Ectodermal cell (in vitro differentiated cells): ENCODE data around the gene NARF.
A peak's percentile ranks its signal among the peaks of the same experiment; 100 is the strongest.
"Not testable (repeated sequence)": the region's sequence is repeated elsewhere in the genome, so short reads cannot be mapped to it uniquely, and the experiment has no call there.

Experiments
- H3K27ac ChIP-seq: 2 replicates; pipeline ENCODE4 v1.7.0; 2013; ENCODE audit warnings: mild to moderate bottlenecking, low read depth, low read length; ENCODE audit not compliant: insufficient read depth, poor library complexity, severe bottlenecking
- H3K27me3 ChIP-seq: 2 replicates; pipeline ENCODE4 v1.7.0; 2013; ENCODE audit warnings: mild to moderate bottlenecking, low read length; ENCODE audit not compliant: insufficient read depth, control insufficient read depth, poor library complexity, severe bottlenecking
- H3K36me3 ChIP-seq: one replicate; pipeline ENCODE4 v1.7.0; 2013; ENCODE audit warnings: low read length; ENCODE audit not compliant: control insufficient read depth, insufficient read depth
- H3K4me1 ChIP-seq: one replicate; pipeline ENCODE4 v1.7.0; 2013; ENCODE audit warnings: low read length; ENCODE audit not compliant: control insufficient read depth, insufficient read depth
- H3K4me3 ChIP-seq: 2 replicates; pipeline ENCODE4 v1.7.0; 2013; ENCODE audit warnings: low read depth, low read length, control low read depth; ENCODE audit not compliant: insufficient read depth
- H3K9me3 ChIP-seq: 2 replicates; pipeline ENCODE4 v1.7.0; 2013; ENCODE audit warnings: mild to moderate bottlenecking, low read length, moderate library complexity; ENCODE audit not compliant: control insufficient read depth
- WGBS, 2 experiments: methylation state at CpG; one replicate each; pipeline ENCODE4 v1.1.7; 2013; ENCODE audit warnings: missing lambda C conversion rate in 2 of 2; 5-methylcytosine and 5-hydroxymethylcytosine counted together

NARF gene

DNA sequence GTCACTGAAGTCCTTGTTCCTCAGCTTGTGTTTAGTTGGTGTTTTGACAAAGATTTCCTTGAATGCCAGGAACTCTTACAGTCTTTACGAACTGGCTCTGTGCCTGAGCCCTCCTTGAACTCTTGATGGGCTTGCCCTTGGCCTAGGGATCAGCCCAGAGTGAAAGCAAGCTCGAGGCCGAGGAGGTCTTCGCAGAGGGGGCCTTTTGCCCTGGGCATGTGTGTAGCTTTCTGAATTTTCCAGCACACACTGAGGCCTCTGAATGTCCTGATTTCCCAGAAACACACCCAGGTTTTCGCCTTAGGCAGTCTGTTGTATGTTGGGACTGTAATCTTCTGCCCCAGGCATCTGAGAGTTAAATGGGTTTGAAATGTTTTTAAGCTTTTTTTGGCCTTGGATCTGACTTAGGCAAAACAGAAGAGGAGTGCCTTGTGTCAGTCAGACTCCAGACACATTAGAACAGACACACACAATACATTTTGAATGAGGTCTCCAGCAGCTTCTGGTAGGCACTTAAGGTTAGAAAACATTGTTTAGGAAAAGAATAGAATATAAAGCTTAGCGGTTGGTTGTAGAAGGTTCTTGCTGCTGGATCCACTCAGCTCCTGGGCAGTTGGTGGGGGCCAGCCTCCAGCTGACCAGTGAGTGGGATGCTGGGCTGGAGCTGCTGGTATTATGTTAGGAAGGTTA, 78.1 kb downstream of the NARF start:
- WGBS, 2 experiments, result 75 to 76% methylated on average over 6 of the region's 6 CpGs
- H3K36me3 ChIP-seq, result no peaks in the 10 kb centered on the region
- peak overlapping the region; percentile 22 for H3K27ac ChIP-seq
- no peaks in the 10 kb centered on the region for H3K9me3 ChIP-seq
- no peak overlapping the region for H3K4me3 ChIP-seq
- peaks cover 9% of the 10 kb centered on the region for H3K4me1 ChIP-seq
- H3K27me3 ChIP-seq, result no peaks in the 10 kb centered on the region

- WGBS, 2 experiments, result 92% methylated on average over 9 of the region's 9 CpGs
- H3K4me3 ChIP-seq, H3K27ac ChIP-seq, H3K36me3 ChIP-seq, H3K27me3 ChIP-seq, H3K4me1 ChIP-seq, H3K9me3 ChIP-seq: not testable (repeated sequence)
Measured at GRCh38 chr17:82537228-82537627, 78.7 kb downstream of the NARF start.

DNA sequence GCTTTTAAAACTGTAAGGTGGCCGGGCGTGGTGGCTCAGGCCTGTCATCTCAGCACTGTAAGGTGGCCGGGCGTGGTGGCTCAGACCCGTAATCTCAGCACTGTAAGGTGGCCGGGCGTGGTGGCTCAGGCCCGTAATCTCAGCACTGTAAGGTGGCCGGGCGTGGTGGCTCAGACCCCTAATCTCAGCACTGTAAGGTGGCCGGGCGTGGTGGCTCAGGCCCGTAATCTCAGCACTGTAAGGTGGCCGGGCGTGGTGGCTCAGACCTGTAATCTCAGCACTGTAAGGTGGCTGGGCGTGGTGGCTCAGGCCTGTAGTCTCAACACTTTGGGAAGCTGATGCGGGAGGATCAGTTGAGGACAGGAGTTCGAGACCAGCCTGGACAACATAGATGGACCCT, 80.5 kb downstream of the NARF start:
- H3K27ac ChIP-seq, H3K27me3 ChIP-seq, H3K4me1 ChIP-seq, H3K9me3 ChIP-seq, H3K4me3 ChIP-seq, H3K36me3 ChIP-seq: not testable (repeated sequence)
- 93 to 94% methylated on average over 18 of the region's 18 CpGs for WGBS, 2 experiments
